ENCODE data around the gene FAM3B.
"Not testable (repeated sequence)": the region's sequence is repeated elsewhere in the genome, so short reads cannot be mapped to it uniquely, and the experiment has no call there.

Gene FAM3B

GRCh38 chr21:41350436-41351155, 34.0 kb downstream of the FAM3B start:
- DNase-seq = no peak

GRCh38 chr21:41357546-41357945, 40.9 kb downstream of the FAM3B start:
- DNase-seq = no peak

- no peak for DNase-seq
These were observed 41.9 kb downstream of the FAM3B start for GRCh38 chr21:41358193-41359166.

GRCh38 chr21:41359286-41359685, 42.7 kb downstream of the FAM3B start:
- no peak for DNase-seq

GRCh38 chr21:41359754-41360071, 43.1 kb downstream of the FAM3B start:
- DNase-seq = not testable (repeated sequence)

- DNase-seq = peak; percentile 47
These were observed 43.6 kb downstream of the FAM3B start for GRCh38 chr21:41360072-41360821.

- DNase-seq = no peak
These were observed 44.6 kb downstream of the FAM3B start for GRCh38 chr21:41361053-41361785.

- no peak for DNase-seq
These were observed 45.4 kb downstream of the FAM3B start, which contains the start of gene MX2 for GRCh38 chr21:41361786-41362604. TSS of gene MX2 (plus strand) at chr21:41362027. CDS start at chr21:41376907, 14,880 bp downstream.

- no peak for DNase-seq
These were observed 46.2 kb downstream of the FAM3B start for GRCh38 chr21:41362605-41363369.

GRCh38 chr21:41363370-41364270, 47.0 kb downstream of the FAM3B start:
- no peak for DNase-seq

GRCh38 chr21:41364308-41364707, 47.7 kb downstream of the FAM3B start:
- DNase-seq = no peak

- peak; percentile 7 for DNase-seq
These were observed 48.9 kb downstream of the FAM3B start for GRCh38 chr21:41365377-41366107.

- DNase-seq = no peak
These were observed 50.0 kb downstream of the FAM3B start for GRCh38 chr21:41366522-41367151.

GRCh38 chr21:41367301-41367944, 50.8 kb downstream of the FAM3B start:
- no peak for DNase-seq

GRCh38 chr21:41367945-41368734, 51.5 kb downstream of the FAM3B start:
- DNase-seq = no peak

GRCh38 chr21:41368735-41369104, 52.1 kb downstream of the FAM3B start:
- no peak for DNase-seq

Measured in right hindlimb (tissue), 1 donor.